GM12801 (cell line): ENCODE measurements around the gene CCDC85C.

Experiments
- CTCF ChIP-seq: IDR thresholded peaks from one replicate; pipeline ENCODE4 v1.5.1; 2011; ENCODE audit warnings: control low read depth; ENCODE audit not compliant: insufficient read length; ENCODE audit errors: extremely low read depth

Gene CCDC85C

GRCh38 chr14:99516871-99517642 is 87.0 kb downstream of the CCDC85C start:
- TF ChIP-seq CTCF = no peak

GRCh38 chr14:99516156-99516870 is 87.7 kb downstream of the CCDC85C start:
- no peak for TF ChIP-seq CTCF

- no peak for TF ChIP-seq CTCF
Observed at GRCh38 chr14:99515301-99516155, 88.5 kb downstream of the CCDC85C start.

GRCh38 chr14:99514552-99515300 is 89.3 kb downstream of the CCDC85C start:
- no peak for TF ChIP-seq CTCF

- no peak for TF ChIP-seq CTCF
Observed at GRCh38 chr14:99513946-99514551, 90.0 kb downstream of the CCDC85C start.

- no peak for TF ChIP-seq CTCF
Observed at GRCh38 chr14:99513183-99513694, 90.8 kb downstream of the CCDC85C start.
